Skeletal muscle satellite cell (primary cell): ENCODE data around the gene HBM.

Experiments
- H3K27me3 ChIP-seq: 2 replicates; pipeline ENCODE4 v1.7.0; 2013; ENCODE audit warnings: low read length; ENCODE audit not compliant: control insufficient read depth, insufficient read depth
- H3K36me3 ChIP-seq: 2 replicates; pipeline ENCODE4 v1.7.0; 2013; ENCODE audit warnings: mild to moderate bottlenecking, control low read depth, low read length; ENCODE audit not compliant: insufficient read depth
- H3K4me1 ChIP-seq: 2 replicates; pipeline ENCODE4 v1.7.0; 2013; ENCODE audit warnings: low read length; ENCODE audit not compliant: control insufficient read depth, insufficient read depth
- H3K4me2 ChIP-seq: 2 replicates; pipeline ENCODE4 v1.7.0; 2013; ENCODE audit warnings: mild to moderate bottlenecking, low read length
- H3K4me3 ChIP-seq: 2 replicates; pipeline ENCODE4 v1.7.0; 2013; ENCODE audit warnings: low read length
- H3K9ac ChIP-seq: 2 replicates; pipeline ENCODE4 v1.7.0; 2013; ENCODE audit warnings: mild to moderate bottlenecking, low read depth, low read length, moderate library complexity
- H3K9me3 ChIP-seq: replicated peaks from 2 replicates; pipeline ENCODE4 v1.7.0; 2013; ENCODE audit warnings: mild to moderate bottlenecking, control low read depth, low read length

HBM gene

DNA sequence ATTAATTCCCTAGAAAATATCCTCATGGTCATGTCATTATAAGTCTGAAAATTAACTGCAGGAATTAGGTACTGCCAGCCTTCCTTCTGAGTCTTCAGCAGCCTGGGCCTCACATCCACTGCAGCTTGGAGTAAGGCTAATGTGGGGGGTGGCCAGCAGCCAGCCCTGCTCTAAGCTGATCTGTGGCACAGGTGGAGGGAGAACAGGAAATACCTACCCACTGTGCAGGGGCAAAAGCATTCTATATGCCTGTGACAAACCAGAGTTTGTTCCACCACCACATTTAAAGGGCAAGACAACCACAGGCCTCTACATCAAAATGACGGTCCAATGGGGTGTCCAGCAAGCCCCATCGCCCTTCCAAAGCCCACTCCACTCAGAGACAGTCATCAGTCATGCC lies 36.7 kb upstream of the HBM start:
- Histone ChIP-seq H3K9me3 (no peaks in the 10 kb centered on the region), H3K4me3 (no peak overlapping the region), H3K4me2 (no peak overlapping the region), H3K36me3 (no peaks in the 10 kb centered on the region), H3K27me3 (no peaks in the 10 kb centered on the region), H3K4me1 (no peaks in the 10 kb centered on the region), H3K9ac (no peak overlapping the region)

DNA sequence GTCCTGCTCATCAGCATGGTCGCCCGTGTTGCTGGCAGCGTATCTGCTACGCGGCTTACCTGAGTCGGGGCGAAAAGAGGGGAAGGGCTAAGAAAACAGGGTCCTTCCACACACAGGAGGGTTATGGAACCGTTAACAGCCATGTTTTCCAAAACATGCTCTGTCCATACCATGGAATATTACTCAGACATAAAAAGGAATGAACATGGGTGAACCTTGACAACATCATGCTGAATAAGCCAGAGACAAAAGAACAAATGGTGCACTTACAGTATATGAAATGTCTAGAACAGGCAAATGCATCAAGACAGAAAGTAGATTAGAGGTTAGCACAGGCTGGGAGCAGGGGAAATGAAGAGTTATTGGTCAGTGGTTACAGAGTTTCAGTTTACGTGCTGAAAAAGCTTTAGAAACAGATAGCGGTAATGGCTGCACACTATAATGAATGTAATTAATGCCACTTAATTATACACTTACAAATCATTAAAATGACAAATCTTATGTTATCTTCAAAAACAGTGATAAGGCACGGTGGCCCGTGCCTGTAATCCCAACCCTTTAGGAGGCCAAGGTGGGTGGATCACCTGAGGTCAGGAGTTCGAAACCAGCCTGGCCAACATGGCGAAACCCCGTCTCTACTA lies 35.1 kb upstream of the HBM start:
- Histone ChIP-seq H3K9ac (no peak overlapping the region), H3K4me2 (no peak overlapping the region), H3K4me3 (no peak overlapping the region), H3K4me1 (no peaks in the 10 kb centered on the region), H3K9me3 (no peaks in the 10 kb centered on the region), H3K27me3 (no peaks in the 10 kb centered on the region), H3K36me3 (no peaks in the 10 kb centered on the region)

DNA sequence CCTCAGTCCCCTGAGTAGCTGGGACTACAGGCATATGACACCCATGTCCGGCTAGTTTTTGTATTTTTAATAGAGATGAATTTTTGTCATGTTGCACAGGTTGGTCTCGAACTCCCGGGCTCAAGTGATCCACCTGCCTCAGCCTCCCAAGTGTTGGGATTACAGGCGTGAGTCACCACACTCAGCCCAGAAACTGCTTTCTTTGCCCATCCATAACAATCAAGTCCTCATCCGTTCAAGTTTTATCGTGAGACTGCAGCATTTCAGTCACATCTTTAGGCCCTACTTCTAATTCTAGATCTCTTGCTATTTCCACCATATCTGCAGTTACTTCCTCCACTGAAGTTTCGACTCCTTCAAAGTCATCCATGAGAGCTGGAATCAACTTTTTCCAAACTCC lies 33.7 kb upstream of the HBM start:
- no peaks in the 10 kb centered on the region for H3K27me3 ChIP-seq
- H3K4me1 ChIP-seq: peaks cover 3% of the 10 kb centered on the region
- no peak overlapping the region for H3K9ac ChIP-seq
- no peak overlapping the region for H3K4me3 ChIP-seq
- no peak overlapping the region for H3K4me2 ChIP-seq
- H3K36me3 ChIP-seq: no peaks in the 10 kb centered on the region
- H3K9me3 ChIP-seq: no peaks in the 10 kb centered on the region

DNA sequence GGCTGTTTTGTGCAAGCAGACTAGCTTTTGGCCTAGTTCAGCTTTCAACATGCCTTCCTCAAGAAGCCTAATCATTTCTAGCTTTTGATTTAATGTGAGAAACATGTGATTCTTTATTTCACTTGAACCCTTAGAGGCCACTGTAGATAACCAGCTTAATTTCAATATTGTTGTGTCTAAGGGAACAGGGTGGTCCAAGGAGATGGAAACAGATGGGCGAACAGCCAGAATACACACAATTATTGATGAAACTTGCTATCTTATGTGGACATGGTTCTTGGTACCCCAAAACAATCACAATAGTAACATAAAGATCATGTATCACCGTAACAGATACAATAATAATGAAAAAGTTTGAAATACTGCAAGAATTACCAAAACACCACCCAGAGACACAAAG lies 32.1 kb upstream of the HBM start:
- Histone ChIP-seq H3K36me3 (no peaks in the 10 kb centered on the region), H3K9me3 (no peaks in the 10 kb centered on the region), H3K27me3 (no peaks in the 10 kb centered on the region), H3K4me2 (no peak overlapping the region), H3K9ac (no peak overlapping the region), H3K4me3 (no peak overlapping the region), H3K4me1 (peaks cover 3% of the 10 kb centered on the region)

DNA sequence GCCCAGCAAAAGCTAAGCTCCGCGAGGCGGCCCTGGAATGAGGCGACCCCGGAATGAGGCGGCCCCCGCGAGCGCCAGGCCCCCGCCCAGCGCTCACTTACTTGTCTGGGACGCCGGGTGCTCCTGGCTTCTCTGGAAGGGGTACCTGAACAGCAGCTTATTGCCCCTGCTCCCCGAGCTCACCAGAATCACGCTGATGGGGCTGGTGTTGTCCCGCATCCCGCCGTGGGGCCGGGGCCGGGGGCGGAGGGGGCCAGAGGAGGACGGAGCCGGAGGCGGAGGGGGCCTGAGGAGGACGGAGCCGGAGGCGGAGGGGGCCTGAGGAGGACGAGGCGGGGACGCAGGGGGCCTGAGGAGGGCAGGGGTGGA lies 27.7 kb upstream of the HBM start:
- H3K4me1 ChIP-seq: peaks cover 3% of the 10 kb centered on the region
- no peaks in the 10 kb centered on the region for H3K36me3 ChIP-seq
- H3K4me2 ChIP-seq: peak overlapping the region; percentile 92
- no peaks in the 10 kb centered on the region for H3K9me3 ChIP-seq
- peak overlapping the region; percentile 96 for H3K9ac ChIP-seq
- no peaks in the 10 kb centered on the region for H3K27me3 ChIP-seq
- peak overlapping the region; percentile 91 for H3K4me3 ChIP-seq

DNA sequence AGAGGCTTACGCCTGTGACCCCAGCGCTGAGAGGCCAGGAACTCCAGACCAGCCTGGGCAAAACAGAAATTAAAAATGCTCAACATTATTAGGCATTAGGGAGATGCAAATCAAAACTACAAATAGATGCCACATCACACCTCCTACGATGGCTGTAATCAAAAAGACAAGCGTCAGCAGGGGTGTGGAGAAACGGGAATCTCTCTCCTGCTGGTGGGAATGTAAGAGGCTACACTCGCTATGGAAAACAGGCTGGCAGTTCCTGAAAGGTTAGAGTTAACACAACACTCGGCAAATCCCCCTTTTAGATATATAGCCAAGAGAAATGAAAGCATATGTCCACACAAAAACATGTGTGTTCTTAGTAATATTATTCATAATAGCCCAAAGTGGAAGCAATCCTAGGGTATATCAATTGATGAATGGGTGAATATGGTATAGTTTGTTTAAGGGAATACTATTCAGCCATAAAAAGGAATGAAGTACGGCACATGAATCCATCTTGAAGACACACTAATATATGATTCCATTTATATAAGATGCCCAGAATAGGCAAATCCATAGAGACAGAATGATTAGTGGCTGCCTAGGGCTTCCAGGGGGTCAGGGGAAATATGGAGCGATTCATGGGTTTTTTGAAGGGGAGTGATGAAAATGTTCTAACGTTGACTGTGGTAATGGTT lies 25.5 kb upstream of the HBM start:
- no peaks in the 10 kb centered on the region for H3K27me3 ChIP-seq
- peaks cover 3% of the 10 kb centered on the region for H3K4me1 ChIP-seq
- H3K4me2 ChIP-seq: no peak overlapping the region
- H3K4me3 ChIP-seq: no peak overlapping the region
- H3K36me3 ChIP-seq: no peaks in the 10 kb centered on the region
- H3K9ac ChIP-seq: no peak overlapping the region
- H3K9me3 ChIP-seq: no peaks in the 10 kb centered on the region

DNA sequence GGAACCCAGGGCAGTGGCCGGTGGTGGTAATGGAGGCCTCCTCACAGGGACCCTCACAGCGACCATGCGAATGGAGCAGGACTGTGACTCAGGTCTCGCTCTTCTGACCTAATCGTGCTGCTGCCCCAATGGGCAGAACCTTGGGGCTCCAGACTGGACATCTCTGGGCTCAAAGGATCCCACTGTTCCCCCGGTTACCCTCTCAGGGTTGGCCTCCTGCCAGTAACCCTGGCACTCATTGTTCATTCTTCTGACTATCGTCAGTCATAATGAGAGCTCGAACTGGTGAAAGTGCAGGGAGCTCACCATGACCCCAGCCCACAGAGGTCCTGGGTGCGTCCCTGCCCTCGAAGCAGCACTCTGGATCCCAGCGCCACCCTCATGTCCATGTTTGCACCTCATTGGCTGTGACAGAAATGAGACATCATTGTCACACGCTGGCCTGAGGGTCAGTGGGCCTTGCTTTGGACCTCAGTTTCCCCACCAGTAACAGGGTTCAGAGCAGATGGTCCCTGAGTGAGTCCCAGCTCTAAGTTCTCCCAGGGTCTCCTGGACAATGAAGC lies 23.3 kb upstream of the HBM start:
- no peak overlapping the region for H3K4me2 ChIP-seq
- no peaks in the 10 kb centered on the region for H3K27me3 ChIP-seq
- H3K9ac ChIP-seq: no peak overlapping the region
- no peaks in the 10 kb centered on the region for H3K36me3 ChIP-seq
- H3K4me1 ChIP-seq: no peaks in the 10 kb centered on the region
- H3K4me3 ChIP-seq: no peak overlapping the region
- H3K9me3 ChIP-seq: no peaks in the 10 kb centered on the region

DNA sequence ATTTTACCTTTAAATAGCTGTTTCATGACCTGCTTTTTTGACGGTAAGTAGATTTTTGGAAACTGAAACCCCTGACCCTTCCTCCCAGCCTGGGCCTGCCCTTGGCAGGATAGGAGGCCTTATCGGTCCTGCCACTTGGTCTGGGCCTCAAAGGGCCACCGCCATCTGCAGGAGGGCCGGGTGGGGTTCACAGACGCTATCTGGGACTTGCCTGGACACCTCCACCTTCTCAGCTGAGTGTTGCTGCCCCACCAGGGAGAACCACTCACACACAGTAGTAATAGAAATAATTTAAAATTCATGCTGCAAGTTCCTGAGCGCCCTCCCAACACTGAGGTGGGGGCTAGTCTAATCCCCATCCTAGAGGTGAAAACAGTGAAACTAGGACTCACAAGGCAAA lies 22.7 kb upstream of the HBM start:
- no peak overlapping the region for H3K4me2 ChIP-seq
- H3K4me1 ChIP-seq: no peaks in the 10 kb centered on the region
- no peak overlapping the region for H3K9ac ChIP-seq
- no peaks in the 10 kb centered on the region for H3K9me3 ChIP-seq
- no peaks in the 10 kb centered on the region for H3K27me3 ChIP-seq
- no peak overlapping the region for H3K4me3 ChIP-seq
- H3K36me3 ChIP-seq: no peaks in the 10 kb centered on the region

DNA sequence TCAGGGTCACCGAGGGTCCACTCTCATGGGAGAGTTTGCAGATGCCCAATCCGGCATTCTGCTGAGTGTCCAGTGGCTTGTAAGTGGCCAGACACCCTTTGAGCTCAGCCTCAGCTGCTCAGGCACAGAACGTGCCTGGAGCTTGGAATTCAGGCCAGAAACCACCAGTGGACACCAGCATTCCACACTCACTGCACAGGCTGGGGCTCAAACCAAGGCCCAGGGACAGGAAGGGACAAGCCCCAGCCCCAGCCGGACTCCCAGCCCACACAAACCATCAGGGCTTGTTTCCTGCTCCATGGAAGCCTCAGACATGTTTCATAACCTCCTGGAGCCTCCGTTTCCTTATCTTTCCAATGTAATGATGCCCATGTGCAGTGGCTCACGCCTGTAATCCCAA lies 22.3 kb upstream of the HBM start:
- Histone ChIP-seq H3K9me3 (no peaks in the 10 kb centered on the region), H3K4me2 (no peak overlapping the region)

DNA sequence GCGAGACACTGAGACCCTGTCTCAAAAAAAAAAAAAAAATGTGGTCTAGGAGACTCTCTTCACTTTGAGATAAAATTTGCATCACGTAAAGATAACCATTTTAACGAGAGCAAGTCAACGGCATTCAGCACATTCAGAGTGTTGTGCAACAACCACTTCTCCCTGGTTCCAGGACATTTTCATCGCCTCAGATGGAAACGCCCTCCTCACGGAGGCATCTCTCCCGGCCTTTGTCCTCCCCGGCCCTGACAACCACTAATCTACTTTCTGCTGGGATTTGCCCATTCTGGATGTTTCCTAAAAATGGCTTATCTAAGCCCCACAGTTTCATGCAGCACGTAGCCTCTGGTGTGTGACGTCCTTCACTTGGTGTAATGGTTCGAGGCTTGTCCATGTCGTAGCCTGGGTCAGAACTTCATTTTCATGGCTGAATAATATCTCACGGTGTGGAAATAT lies 21.0 kb upstream of the HBM start:
- peaks cover 13% of the 10 kb centered on the region for H3K4me1 ChIP-seq
- no peak overlapping the region for H3K4me3 ChIP-seq
- H3K4me2 ChIP-seq: no peak overlapping the region
- H3K27me3 ChIP-seq: peaks cover 6% of the 10 kb centered on the region
- no peak overlapping the region for H3K9ac ChIP-seq
- H3K9me3 ChIP-seq: no peaks in the 10 kb centered on the region
- no peaks in the 10 kb centered on the region for H3K36me3 ChIP-seq

More for the DNA sequence above, 22.3 kb upstream of the HBM start:
- Histone ChIP-seq H3K4me3 (no peak overlapping the region), H3K9ac (no peak overlapping the region), H3K4me1 (peaks cover under 1% of the 10 kb centered on the region), H3K27me3 (peaks cover under 1% of the 10 kb centered on the region), H3K36me3 (no peaks in the 10 kb centered on the region)

DNA sequence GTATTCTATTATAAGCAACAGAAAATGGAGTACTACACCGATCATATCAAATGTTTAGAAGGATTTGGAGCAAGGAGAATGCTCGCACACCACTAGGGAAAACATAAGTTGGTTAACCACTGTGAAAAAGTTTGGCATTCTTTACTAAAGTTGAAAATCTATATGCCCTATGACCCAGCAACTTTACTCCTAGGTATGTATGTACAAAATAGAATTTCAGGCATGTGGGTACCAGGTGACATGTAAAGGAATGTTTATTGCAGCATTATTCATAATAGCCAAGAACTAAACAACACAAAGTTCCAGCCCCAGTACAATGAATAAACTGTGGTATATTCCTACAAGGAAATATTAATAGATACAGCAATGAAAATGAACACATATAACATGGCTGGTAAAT lies 19.1 kb upstream of the HBM start:
- Histone ChIP-seq H3K4me1 (peaks cover 13% of the 10 kb centered on the region), H3K4me2 (no peak overlapping the region), H3K27me3 (peaks cover 11% of the 10 kb centered on the region)

More for the DNA sequence above, 19.1 kb upstream of the HBM start:
- H3K4me3 ChIP-seq: no peak overlapping the region
- H3K36me3 ChIP-seq: no peaks in the 10 kb centered on the region
- no peak overlapping the region for H3K9ac ChIP-seq
- no peaks in the 10 kb centered on the region for H3K9me3 ChIP-seq
